Endodermal cell (in vitro differentiated cells): ENCODE data around the gene LTBP1. TPM values are rescaled to one million over a fixed set of nuclear protein-coding genes. Genes with fewer than 3 reads are reported as not detected.

Experiments
- DNase-seq: peaks from one replicate; pipeline ENCODE4 v3.0.0-alpha.2; 2017
- H3K27ac ChIP-seq: 2 replicates; pipeline ENCODE4 v1.5.1; 2013; ENCODE audit warnings: mild to moderate bottlenecking, low read depth, low read length, moderate library complexity
- H3K27me3 ChIP-seq: 2 replicates; pipeline ENCODE4 v1.6.1; 2013; ENCODE audit warnings: mild to moderate bottlenecking, low read length, moderate library complexity; ENCODE audit not compliant: insufficient read depth, control insufficient read depth, poor library complexity, severe bottlenecking
- H3K36me3 ChIP-seq: 2 replicates; pipeline ENCODE4 v1.7.0; 2013; ENCODE audit warnings: mild to moderate bottlenecking, low read length, moderate library complexity; ENCODE audit not compliant: control insufficient read depth, insufficient read depth
- H3K4me1 ChIP-seq: one replicate; pipeline ENCODE4 v1.7.0; 2013; ENCODE audit warnings: low read length; ENCODE audit not compliant: control insufficient read depth, insufficient read depth
- H3K4me3 ChIP-seq: 2 replicates; pipeline ENCODE4 v1.5.1; 2013; ENCODE audit warnings: mild to moderate bottlenecking, low read length, moderate library complexity
- H3K9ac ChIP-seq: 2 replicates; pipeline ENCODE4 v1.6.1; 2013; ENCODE audit warnings: mild to moderate bottlenecking, low read length, moderate library complexity; ENCODE audit not compliant: poor library complexity, severe bottlenecking; ENCODE audit errors: extremely low read depth
- H3K9me3 ChIP-seq: 2 replicates; pipeline ENCODE4 v1.6.1; 2013; ENCODE audit warnings: mild to moderate bottlenecking, low read length, moderate library complexity; ENCODE audit not compliant: control insufficient read depth
- H3K27ac Mint-ChIP-seq: 2 replicates; pipeline ENCODE4 v1.8.0; 2020; ENCODE audit warnings: mixed read lengths
- H3K27me3 Mint-ChIP-seq: 2 replicates; pipeline ENCODE4 v1.8.0; 2021; ENCODE audit warnings: mild to moderate bottlenecking, mixed read lengths; ENCODE audit not compliant: insufficient read depth
- H3K36me3 Mint-ChIP-seq: 2 replicates; pipeline ENCODE4 v1.8.0; 2020; ENCODE audit warnings: low read depth, mixed read lengths
- H3K4me1 Mint-ChIP-seq: 2 replicates; pipeline ENCODE4 v1.8.0; 2020; ENCODE audit warnings: mixed read lengths
- H3K4me3 Mint-ChIP-seq: 2 replicates; pipeline ENCODE4 v1.8.0; 2020; ENCODE audit warnings: mild to moderate bottlenecking, moderate library complexity, mixed read lengths
- H3K9me3 Mint-ChIP-seq: 2 replicates; pipeline ENCODE4 v1.8.0; 2020; ENCODE audit warnings: mild to moderate bottlenecking, mixed read lengths
- WGBS, 2 experiments: methylation state at CpG; one replicate each; pipeline versions ENCODE4 v1.1.5 to v1.1.7; 2013; ENCODE audit warnings: missing lambda C conversion rate in 2 of 2, mixed read lengths in 1 of 2; ENCODE audit not compliant: insufficient coverage in 1 of 2, insufficient read length in 1 of 2; 5-methylcytosine and 5-hydroxymethylcytosine counted together
- total RNA-seq, 2 donors: library from RNA; stranded (reverse); fragmentation: NEBNext Ultra II Directional in 1 of 2; extraction: Animal tissue kit (Norgen Biotek cat#: 25700) in 1 of 2; gene quantifications; 2 replicates in 1 of 2; 3 replicates in 1 of 2; pipeline ENCODE4 v1.2.1, GENCODE V29; 2021
- TF ChIP-seq, protein P1 (sequence below): fragments of 200-600 bp; sonication (generic); conservative IDR thresholded peaks from 2 replicates; pipeline ENCODE4 v1.5.0; 2021; ENCODE audit warnings: antibody characterized with exemption, mild to moderate bottlenecking

Gene LTBP1
- total RNA-seq, 2 donors from 2014 or later = 43.2 to 43.4 TPM

DNA sequence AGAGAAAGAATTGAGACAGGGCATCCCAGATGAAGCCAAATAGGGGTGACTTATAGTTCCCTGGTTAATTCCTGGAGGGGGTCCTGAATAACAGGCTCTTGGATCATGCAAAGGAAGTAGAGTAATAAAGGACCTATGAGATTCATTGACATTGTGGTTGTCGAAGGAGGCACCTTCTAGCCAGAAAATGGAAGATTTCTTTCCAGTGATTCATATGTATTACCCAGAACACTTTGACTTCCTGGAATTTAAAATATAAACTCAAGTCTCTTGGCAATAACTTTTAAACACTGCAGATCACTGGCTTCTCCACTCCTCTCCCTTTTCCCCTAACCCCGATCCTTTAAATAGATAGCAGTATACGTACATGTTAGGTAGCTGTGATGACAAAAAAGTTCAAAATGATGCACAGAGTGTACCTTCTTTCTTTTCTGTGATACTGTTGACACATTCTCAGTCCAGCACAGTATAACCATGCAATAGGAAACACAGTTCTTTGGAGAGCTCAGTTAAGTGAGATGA lies 211.8 kb downstream of the LTBP1 start:
- no peaks in the 10 kb centered on the region for H3K4me1 Mint-ChIP-seq
- H3K9me3 ChIP-seq = no peaks in the 10 kb centered on the region
- no peaks in the 10 kb centered on the region for H3K9me3 Mint-ChIP-seq
- no peaks in the 10 kb centered on the region for H3K27me3 Mint-ChIP-seq
- no peak overlapping the region for H3K4me3 ChIP-seq
- no peak for DNase-seq
- H3K4me3 Mint-ChIP-seq = no peak overlapping the region
- TF ChIP-seq, protein P1, sequence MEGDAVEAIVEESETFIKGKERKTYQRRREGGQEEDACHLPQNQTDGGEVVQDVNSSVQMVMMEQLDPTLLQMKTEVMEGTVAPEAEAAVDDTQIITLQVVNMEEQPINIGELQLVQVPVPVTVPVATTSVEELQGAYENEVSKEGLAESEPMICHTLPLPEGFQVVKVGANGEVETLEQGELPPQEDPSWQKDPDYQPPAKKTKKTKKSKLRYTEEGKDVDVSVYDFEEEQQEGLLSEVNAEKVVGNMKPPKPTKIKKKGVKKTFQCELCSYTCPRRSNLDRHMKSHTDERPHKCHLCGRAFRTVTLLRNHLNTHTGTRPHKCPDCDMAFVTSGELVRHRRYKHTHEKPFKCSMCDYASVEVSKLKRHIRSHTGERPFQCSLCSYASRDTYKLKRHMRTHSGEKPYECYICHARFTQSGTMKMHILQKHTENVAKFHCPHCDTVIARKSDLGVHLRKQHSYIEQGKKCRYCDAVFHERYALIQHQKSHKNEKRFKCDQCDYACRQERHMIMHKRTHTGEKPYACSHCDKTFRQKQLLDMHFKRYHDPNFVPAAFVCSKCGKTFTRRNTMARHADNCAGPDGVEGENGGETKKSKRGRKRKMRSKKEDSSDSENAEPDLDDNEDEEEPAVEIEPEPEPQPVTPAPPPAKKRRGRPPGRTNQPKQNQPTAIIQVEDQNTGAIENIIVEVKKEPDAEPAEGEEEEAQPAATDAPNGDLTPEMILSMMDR = no peak
- no peaks in the 10 kb centered on the region for H3K36me3 Mint-ChIP-seq
- no peak overlapping the region for H3K27ac ChIP-seq
- H3K9ac ChIP-seq = no peak overlapping the region
- H3K27me3 ChIP-seq = no peaks in the 10 kb centered on the region
- no peak overlapping the region for H3K27ac Mint-ChIP-seq
- no peaks in the 10 kb centered on the region for H3K36me3 ChIP-seq
- WGBS, 2 experiments = 94 to 100% methylated on average over 1 to 3 of the region's 3 CpGs
- no peaks in the 10 kb centered on the region for H3K4me1 ChIP-seq

DNA sequence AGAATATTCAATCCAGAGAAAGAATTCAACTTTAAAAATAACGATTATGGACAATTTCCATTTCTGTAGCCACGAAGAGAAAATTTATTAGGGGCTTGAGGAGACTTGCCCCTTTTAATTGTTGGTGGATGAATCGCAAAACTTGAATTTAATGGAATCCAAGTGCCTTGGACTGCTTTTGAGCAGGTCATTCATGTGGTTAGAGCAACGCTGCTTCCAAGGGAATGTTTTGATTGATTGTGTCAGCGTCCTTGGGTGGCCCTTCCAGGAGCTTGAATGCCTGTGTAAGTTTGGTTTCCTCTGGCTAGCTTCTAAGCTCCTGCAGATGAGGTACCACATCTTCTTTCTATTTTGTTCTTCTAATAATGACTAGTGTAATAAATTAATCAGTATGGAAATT lies 213.4 kb downstream of the LTBP1 start:
- H3K4me1 ChIP-seq = no peaks in the 10 kb centered on the region
- no peaks in the 10 kb centered on the region for H3K27me3 ChIP-seq
- no peaks in the 10 kb centered on the region for H3K9me3 ChIP-seq
- no peak for DNase-seq
- H3K36me3 ChIP-seq = no peaks in the 10 kb centered on the region
- TF ChIP-seq, protein P1 = no peak
- H3K27me3 Mint-ChIP-seq = no peaks in the 10 kb centered on the region
- H3K4me3 ChIP-seq = no peak overlapping the region
- H3K27ac ChIP-seq = no peak overlapping the region
- H3K9ac ChIP-seq = no peak overlapping the region
- H3K4me3 Mint-ChIP-seq = no peak overlapping the region
- no peaks in the 10 kb centered on the region for H3K36me3 Mint-ChIP-seq
- 89 to 94% methylated on average over 3 to 5 of the region's 5 CpGs for WGBS, 2 experiments
- no peaks in the 10 kb centered on the region for H3K4me1 Mint-ChIP-seq
- H3K9me3 Mint-ChIP-seq = no peaks in the 10 kb centered on the region
- H3K27ac Mint-ChIP-seq = no peak overlapping the region

DNA sequence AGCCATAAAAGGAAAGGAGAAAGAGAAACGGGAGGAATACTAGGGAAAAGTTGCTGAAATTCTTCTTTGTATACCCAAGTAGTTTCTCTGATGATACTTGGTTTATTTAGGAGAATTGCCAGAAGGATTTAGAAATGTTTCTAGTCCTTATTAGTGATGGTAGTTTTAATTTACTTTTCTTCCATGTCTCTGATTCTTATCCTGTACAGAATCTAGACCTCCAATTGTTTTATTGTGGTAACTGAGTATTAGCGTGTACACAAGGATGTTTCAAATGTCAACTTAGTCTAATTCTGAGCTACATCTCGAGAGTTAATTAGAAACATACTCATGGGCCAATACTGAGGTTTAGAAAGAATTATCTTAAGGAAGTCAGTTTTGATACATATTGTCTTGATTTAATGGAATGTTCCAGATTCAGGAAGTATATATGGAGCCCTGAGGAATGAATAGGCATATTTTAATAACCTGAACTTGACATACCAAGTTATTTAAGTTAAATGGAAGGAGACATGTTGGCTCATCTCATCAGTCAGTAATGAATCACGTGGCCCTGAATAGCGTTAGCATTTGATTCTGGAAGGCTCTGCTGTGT lies 219.6 kb downstream of the LTBP1 start:
- Histone ChIP-seq H3K9me3 (no peaks in the 10 kb centered on the region), H3K4me3 (no peak overlapping the region), H3K36me3 (no peaks in the 10 kb centered on the region), H3K4me1 (no peaks in the 10 kb centered on the region), H3K27me3 (no peaks in the 10 kb centered on the region), H3K9ac (no peak overlapping the region), H3K27ac (no peak overlapping the region)
- H3K4me1 Mint-ChIP-seq = no peaks in the 10 kb centered on the region
- TF ChIP-seq, protein P1 = no peak
- peaks cover 5% of the 10 kb centered on the region for H3K36me3 Mint-ChIP-seq
- 82 to 97% methylated on average over 3 to 5 of the region's 5 CpGs for WGBS, 2 experiments
- H3K27ac Mint-ChIP-seq = no peak overlapping the region
- H3K4me3 Mint-ChIP-seq = no peak overlapping the region
- DNase-seq = no peak
- peaks cover 9% of the 10 kb centered on the region for H3K9me3 Mint-ChIP-seq
- H3K27me3 Mint-ChIP-seq = no peaks in the 10 kb centered on the region
